ENCODE results near the gene SEMA3D.

Gene SEMA3D

DNA sequence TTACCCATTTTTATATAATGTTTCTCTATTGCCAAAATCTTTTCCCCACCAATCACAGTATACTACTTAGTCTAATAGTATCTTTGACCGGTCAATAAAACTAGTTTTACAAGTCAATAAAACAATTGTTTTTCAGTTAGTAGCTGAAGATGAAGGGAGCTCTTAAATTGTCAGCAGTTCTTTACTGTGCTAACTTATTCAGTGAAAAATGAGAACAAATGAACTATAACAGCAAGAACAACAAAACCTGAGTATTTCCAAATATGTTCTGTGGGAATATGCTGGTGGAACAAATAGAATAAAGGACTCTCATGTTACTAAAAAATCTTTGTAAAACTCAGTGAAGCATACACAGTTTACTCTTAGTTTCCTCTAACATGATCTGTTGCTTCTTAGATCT, 134.0 kb downstream of the SEMA3D start:
- TF ChIP-seq, protein P1, sequence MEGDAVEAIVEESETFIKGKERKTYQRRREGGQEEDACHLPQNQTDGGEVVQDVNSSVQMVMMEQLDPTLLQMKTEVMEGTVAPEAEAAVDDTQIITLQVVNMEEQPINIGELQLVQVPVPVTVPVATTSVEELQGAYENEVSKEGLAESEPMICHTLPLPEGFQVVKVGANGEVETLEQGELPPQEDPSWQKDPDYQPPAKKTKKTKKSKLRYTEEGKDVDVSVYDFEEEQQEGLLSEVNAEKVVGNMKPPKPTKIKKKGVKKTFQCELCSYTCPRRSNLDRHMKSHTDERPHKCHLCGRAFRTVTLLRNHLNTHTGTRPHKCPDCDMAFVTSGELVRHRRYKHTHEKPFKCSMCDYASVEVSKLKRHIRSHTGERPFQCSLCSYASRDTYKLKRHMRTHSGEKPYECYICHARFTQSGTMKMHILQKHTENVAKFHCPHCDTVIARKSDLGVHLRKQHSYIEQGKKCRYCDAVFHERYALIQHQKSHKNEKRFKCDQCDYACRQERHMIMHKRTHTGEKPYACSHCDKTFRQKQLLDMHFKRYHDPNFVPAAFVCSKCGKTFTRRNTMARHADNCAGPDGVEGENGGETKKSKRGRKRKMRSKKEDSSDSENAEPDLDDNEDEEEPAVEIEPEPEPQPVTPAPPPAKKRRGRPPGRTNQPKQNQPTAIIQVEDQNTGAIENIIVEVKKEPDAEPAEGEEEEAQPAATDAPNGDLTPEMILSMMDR (IDR thresholded peaks at IDR 0.05; ENCODE audit: extremely low read depth, missing control alignments), result no peak

DNA sequence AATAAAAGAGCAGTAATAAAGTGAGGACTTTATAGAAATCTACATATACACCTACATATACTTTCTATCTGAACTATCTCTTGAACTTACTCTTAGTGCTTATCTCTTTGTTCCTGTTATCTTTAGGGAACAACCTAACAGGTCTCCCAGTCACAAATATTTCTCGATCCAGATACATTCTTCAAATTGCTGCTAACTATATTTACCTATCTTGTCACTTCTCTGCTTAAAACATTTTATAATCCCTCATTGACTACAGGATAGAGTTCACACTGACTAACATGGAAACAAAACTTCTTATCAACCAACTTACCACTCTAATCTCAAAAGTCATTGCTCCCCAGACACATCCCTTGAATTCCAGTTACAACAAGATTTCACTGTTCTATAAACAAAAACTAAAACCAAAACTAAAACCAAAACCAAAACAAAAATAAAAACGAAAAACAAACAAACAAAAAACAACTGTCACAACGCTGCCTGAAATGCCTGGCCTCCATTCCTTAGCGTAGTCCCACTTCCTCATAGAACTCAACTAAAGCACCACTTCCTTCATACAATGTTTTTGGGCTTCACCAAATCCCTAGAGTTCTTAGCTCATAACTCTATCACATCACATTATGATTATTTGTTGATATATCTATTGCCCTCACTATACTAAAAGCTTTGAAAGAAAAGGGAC, 134.7 kb downstream of the SEMA3D start:
- no peak for DNase-seq (ENCODE audit: low spot score)
- TF ChIP-seq, protein P1 (IDR thresholded peaks at IDR 0.05; ENCODE audit: extremely low read depth, missing control alignments), result no peak

More for the DNA sequence above, 134.0 kb downstream of the SEMA3D start:
- no peak for DNase-seq (ENCODE audit: low spot score)

DNA sequence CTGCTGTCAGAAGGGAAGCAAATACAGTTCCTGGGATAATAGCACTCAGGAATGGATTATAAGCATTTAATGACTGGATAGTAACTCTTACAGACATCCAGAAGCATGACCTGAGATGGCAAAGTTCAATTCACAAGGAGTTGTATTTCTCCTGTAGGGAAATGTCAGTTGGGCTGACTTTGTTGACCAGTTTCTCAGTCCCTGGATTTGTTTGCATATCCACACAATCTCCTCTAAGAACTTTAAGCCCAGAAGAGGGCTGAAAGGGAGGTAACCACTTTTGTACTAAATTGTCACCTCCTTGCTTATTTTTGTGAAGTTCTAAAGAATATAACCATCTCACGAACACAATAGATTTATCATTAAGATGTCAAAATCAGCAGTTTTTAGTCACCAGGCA, 140.3 kb downstream of the SEMA3D start:
- TF ChIP-seq, protein P1 (IDR thresholded peaks at IDR 0.05; ENCODE audit: extremely low read depth, missing control alignments), result no peak
- DNase-seq (ENCODE audit: low spot score), result no peak

DNA sequence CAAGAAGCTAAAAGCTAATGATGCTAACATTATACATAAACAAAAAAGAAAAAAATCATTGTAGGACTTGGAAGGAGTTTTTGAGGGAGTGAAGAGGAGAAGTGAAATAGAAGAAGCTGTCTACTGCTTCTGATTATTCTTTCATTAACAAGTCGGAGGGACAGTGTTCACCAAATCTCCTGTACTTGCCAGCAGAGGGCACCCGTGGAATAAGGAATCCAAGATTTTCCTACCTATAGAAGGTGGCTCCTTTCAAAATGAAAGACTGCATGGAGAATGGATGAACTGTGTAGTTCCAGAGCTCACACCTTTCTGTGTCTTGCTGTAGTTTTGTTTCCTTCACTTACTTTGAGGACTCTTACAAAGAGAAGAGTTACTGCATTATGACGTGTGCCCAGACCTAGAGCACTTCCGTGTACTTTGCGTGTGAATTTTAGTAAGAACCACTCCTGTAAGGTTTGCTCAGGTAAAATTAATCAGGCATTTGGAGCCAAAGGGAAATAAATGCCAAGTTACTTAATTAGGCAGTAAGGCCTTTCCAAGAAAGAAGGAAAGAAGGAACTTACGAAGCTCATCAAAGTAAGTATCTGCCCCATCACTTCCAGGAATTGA, 145.1 kb downstream of the SEMA3D start:
- TF ChIP-seq, protein P1 (IDR thresholded peaks at IDR 0.05; ENCODE audit: extremely low read depth, missing control alignments), result peak; percentile 44
- DNase-seq (ENCODE audit: low spot score), result peak; percentile 19

DNA sequence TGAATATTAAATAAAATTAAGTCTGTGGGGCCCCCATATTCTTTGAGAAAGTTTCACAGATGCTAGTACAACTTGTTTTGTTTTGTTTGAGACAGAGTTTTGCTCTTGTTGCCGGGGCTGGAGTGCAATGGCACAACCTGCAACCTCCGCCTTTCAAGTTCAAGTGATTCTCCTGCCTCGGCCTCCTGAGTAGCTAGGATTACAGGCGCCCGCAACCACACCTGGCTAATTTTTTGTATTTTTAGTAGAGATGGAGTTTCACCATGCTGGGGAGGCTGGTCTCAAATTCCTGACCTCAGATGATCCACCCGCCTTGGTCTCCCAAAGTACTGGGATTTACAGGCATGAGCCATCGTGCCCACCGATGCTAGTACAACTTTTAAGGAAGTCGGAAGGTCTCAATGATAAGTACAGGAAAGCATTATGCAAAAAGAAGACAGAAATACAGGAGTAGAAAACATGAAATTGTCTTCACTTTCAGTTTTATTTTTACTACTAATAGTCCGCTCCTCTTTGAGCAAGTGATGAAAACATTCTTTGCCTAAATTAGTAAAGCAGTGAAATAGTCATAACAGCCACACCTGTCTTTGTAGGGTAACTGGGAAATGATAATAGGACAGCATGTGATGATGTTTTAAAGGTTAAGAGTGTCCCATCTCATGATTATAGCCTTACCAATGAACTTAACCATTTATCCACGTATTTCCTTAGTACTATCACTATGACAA, 147.5 kb downstream of the SEMA3D start:
- DNase-seq (ENCODE audit: low spot score), result peak; percentile 12
- TF ChIP-seq, protein P1 (IDR thresholded peaks at IDR 0.05; ENCODE audit: extremely low read depth, missing control alignments), result no peak

DNA sequence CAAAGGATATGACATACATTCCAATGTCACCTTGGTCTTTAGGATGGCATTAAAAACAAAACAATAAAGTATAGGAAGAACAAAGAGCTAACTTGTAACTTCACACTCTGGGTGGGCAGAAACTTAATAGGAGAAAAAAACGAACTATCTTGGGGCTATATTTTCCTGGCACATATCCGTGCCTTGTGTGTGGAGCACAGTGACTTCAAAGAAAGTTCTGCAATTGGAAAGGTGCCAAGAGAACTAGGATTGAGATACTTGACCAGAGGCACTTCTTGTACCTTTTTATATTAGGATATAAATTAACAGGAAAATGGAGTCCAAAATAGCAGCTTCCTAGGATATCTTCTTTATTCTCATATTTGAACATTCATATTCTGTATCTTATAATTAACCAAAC, 148.4 kb downstream of the SEMA3D start:
- TF ChIP-seq, protein P1 (IDR thresholded peaks at IDR 0.05; ENCODE audit: extremely low read depth, missing control alignments), result no peak
- DNase-seq (ENCODE audit: low spot score), result no peak

DNA sequence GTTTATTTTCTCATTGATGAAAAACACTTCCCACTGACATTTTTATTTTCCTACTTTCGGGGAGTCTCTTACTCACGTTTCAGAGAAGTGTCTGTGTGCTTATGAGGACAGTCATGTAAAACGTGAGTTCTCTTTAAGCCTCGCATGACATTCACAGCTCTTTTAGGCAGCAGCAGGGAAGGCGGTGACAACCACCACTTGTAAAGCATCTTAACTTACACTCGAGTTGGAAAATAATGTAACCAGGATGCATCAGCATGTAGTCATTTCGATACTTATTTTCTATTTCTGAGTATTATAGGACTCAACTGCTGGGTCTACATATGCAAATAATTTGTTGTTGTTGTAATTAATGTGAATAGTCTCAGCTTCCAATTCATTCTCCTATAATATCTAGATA, 153.6 kb downstream of the SEMA3D start:
- TF ChIP-seq, protein P1 (IDR thresholded peaks at IDR 0.05; ENCODE audit: extremely low read depth, missing control alignments), result no peak
- no peak for DNase-seq (ENCODE audit: low spot score)
